ENCODE results near the gene PRKCE.

The PRKCE gene

DNA sequence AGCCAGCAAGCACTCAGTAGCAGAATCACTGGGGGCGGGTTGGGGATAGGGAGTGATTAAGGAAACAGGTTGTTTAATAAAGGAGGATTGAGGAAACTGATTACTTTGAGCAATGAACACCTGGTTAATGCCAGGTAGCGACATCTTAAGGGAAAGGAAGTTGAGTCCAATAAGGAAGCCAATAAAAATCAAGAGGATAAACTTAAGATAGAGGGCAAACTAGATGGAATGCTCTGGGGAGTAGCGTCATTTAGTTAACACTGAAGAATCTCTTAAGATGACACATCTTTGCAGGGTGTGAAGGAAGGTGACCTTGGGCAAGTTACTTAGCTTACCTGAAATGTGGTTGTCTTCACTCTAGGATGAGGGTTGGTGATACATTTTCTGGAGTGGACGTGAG lies 242.7 kb downstream of the PRKCE start:
- Histone ChIP-seq H3K27me3 (ENCODE audit: control insufficient read depth, insufficient read depth, low read length) (no peaks in the 10 kb centered on the region), H3K9ac (ENCODE audit: low read length) (no peak overlapping the region), H3K4me3 (ENCODE audit: low read length) (no peak overlapping the region), H3K9me3 (ENCODE audit: control insufficient read depth, low read length) (no peaks in the 10 kb centered on the region), H3K36me3 (ENCODE audit: control insufficient read depth, insufficient read depth, low read length) (no peaks in the 10 kb centered on the region), H3K4me1 (ENCODE audit: control insufficient read depth, insufficient read depth, low read length) (peaks cover 31% of the 10 kb centered on the region)

DNA sequence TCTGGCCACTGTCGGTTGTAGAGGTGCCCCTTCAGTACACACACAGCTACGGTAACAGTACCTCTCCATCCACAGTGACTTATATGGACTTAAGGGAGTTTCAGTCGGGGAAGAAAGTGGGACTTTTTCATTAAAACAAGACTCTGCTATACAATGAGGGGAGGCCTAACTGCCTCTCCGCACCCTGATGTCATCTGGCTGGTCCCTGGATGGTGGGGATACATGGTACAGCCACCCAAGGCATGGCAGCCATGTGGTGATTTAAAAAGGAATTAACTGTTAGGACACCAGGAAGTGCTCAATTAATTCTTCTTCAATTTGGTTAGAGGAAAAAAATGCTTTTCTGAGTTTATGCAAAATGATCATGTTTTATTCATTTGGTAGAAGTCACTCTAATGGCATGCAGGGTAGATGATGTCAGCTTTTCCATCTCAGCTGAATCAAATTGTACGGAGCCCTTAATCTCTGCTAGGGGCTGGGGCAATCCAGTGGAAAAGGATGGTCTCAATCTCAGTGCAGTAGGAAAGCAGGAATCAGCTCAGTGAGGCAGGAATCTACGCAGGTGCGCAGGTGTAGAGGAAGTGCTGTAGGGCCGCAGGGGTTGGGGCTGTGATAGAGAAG lies 243.9 kb downstream of the PRKCE start:
- Histone ChIP-seq H3K9ac (ENCODE audit: low read length) (no peak overlapping the region), H3K27me3 (ENCODE audit: control insufficient read depth, insufficient read depth, low read length) (no peaks in the 10 kb centered on the region), H3K4me1 (ENCODE audit: control insufficient read depth, insufficient read depth, low read length) (peaks cover 22% of the 10 kb centered on the region), H3K4me3 (ENCODE audit: low read length) (no peak overlapping the region), H3K36me3 (ENCODE audit: control insufficient read depth, insufficient read depth, low read length) (no peaks in the 10 kb centered on the region), H3K9me3 (ENCODE audit: control insufficient read depth, low read length) (no peaks in the 10 kb centered on the region)

DNA sequence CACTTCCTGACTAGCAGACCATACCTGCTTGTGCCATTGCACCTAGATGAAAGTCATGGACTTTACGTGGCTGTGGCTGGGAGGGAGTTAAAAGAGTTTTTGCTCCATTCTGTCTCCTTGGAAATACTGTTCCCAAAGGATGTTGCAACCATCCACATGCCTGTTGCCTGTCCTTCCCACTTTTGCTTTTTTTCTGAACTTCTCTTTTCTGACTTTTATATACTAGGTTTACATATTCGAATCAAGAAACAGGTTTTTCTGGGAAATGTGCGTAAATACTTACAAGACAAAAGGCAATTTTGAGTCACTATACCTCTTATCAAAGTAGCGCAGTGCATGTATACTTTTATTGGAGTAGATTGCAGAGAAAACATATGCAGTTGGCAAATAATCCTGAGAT lies 244.8 kb downstream of the PRKCE start:
- no peaks in the 10 kb centered on the region for H3K27me3 ChIP-seq (ENCODE audit: control insufficient read depth, insufficient read depth, low read length)
- no peaks in the 10 kb centered on the region for H3K9me3 ChIP-seq (ENCODE audit: control insufficient read depth, low read length)
- no peak overlapping the region for H3K4me3 ChIP-seq (ENCODE audit: low read length)
- no peaks in the 10 kb centered on the region for H3K36me3 ChIP-seq (ENCODE audit: control insufficient read depth, insufficient read depth, low read length)
- H3K4me1 ChIP-seq (ENCODE audit: control insufficient read depth, insufficient read depth, low read length): peaks cover 12% of the 10 kb centered on the region
- no peak overlapping the region for H3K9ac ChIP-seq (ENCODE audit: low read length)

DNA sequence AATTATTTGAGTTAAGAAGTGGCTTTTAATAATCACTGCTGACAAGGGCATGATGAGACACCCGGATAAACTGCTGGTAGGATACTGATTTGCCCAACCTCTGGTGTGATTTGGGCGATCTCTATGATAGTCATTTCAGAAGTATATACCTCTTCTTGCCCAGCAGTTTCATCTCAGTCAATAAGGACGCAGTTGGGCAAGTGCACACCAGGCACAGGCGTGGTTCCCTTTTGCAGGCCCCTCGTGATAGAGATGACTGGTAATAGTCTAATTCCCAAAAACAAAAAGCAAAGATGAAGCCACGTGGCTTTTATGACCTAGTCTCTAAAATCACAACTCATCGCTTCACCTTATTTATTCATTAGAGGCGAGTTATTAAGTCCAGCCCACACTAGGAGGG lies 246.4 kb downstream of the PRKCE start:
- no peaks in the 10 kb centered on the region for H3K9me3 ChIP-seq (ENCODE audit: control insufficient read depth, low read length)

DNA sequence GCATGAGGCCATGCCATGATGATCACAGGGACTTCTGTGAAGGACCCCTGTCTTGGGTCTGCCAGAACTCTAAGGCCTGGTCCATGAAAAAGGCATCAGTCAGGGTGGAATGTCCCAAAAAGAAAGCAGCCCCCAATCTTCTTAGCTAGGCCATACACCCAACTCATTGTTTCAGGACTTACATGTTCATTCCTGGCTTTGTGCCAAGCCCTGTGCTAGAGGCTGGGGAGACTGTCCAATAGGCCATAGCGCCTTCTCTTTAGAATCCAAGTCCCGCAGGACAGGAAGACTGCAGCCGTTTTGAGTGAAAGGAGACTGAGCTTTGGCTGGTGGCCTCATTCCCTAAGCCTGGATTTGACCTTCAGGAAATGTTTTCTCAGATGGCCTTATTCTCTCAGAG lies 247.3 kb downstream of the PRKCE start:
- H3K36me3 ChIP-seq (ENCODE audit: control insufficient read depth, insufficient read depth, low read length): no peaks in the 10 kb centered on the region
- peaks cover 4% of the 10 kb centered on the region for H3K4me1 ChIP-seq (ENCODE audit: control insufficient read depth, insufficient read depth, low read length)
- no peaks in the 10 kb centered on the region for H3K27me3 ChIP-seq (ENCODE audit: control insufficient read depth, insufficient read depth, low read length)
- no peak overlapping the region for H3K9ac ChIP-seq (ENCODE audit: low read length)
- no peak overlapping the region for H3K4me3 ChIP-seq (ENCODE audit: low read length)
- H3K9me3 ChIP-seq (ENCODE audit: control insufficient read depth, low read length): no peaks in the 10 kb centered on the region

More for the DNA sequence above, 246.4 kb downstream of the PRKCE start:
- H3K27me3 ChIP-seq (ENCODE audit: control insufficient read depth, insufficient read depth, low read length): no peaks in the 10 kb centered on the region
- H3K9ac ChIP-seq (ENCODE audit: low read length): no peak overlapping the region
- peaks cover 4% of the 10 kb centered on the region for H3K4me1 ChIP-seq (ENCODE audit: control insufficient read depth, insufficient read depth, low read length)
- no peak overlapping the region for H3K4me3 ChIP-seq (ENCODE audit: low read length)
- H3K36me3 ChIP-seq (ENCODE audit: control insufficient read depth, insufficient read depth, low read length): no peaks in the 10 kb centered on the region

DNA sequence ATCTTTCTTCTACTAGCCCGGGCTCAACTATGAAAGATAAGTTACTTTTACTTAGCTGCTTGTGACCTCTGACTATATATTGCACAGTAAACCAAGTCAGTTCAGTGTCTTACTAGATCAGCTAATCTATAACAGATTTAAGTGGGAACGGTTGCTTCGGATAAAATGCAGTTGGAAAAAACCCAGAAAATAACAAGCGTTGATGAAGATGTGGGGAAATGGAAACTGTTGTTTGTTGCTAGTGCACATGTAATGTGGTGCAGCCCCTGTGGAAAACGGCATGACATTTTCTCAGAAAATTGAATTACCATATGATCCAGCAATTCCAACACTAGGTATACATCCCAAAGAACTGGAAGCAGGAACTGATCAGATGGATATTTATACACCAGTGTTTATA lies 248.5 kb downstream of the PRKCE start:
- H3K4me3 ChIP-seq (ENCODE audit: low read length): no peak overlapping the region
- H3K27me3 ChIP-seq (ENCODE audit: control insufficient read depth, insufficient read depth, low read length): no peaks in the 10 kb centered on the region
- no peaks in the 10 kb centered on the region for H3K9me3 ChIP-seq (ENCODE audit: control insufficient read depth, low read length)
- H3K4me1 ChIP-seq (ENCODE audit: control insufficient read depth, insufficient read depth, low read length): no peaks in the 10 kb centered on the region
- H3K9ac ChIP-seq (ENCODE audit: low read length): no peak overlapping the region
- H3K36me3 ChIP-seq (ENCODE audit: control insufficient read depth, insufficient read depth, low read length): no peaks in the 10 kb centered on the region

DNA sequence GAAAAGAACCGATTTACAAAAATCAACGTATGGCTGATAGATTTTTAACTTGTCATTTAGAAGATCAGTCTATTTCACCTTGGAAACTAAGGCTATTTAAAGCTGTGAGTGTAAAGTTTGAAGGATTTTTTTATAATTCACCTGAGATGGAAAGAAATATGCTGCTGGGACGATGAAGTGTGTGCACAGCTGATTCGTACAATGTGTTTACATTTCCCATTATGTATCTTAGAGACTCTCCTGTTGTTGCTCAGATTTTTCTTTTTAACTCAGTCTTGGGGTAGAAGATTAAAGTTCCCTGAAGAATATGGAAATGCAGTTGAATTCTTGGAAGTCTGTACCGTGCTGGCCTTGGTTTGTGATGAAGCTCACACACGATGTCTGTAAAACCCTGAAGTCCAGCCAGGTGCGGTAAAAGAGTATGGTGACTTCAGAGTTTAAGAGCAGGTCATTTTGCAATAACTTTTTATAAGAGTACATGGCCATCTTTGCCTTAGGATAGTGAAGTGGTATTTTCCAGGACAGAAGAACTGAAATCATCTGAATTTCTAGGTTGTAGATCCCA lies 250.1 kb downstream of the PRKCE start:
- Histone ChIP-seq H3K36me3 (ENCODE audit: control insufficient read depth, insufficient read depth, low read length) (no peaks in the 10 kb centered on the region), H3K4me3 (ENCODE audit: low read length) (no peak overlapping the region), H3K27me3 (ENCODE audit: control insufficient read depth, insufficient read depth, low read length) (no peaks in the 10 kb centered on the region), H3K4me1 (ENCODE audit: control insufficient read depth, insufficient read depth, low read length) (no peaks in the 10 kb centered on the region), H3K9ac (ENCODE audit: low read length) (no peak overlapping the region), H3K9me3 (ENCODE audit: control insufficient read depth, low read length) (no peaks in the 10 kb centered on the region)

DNA sequence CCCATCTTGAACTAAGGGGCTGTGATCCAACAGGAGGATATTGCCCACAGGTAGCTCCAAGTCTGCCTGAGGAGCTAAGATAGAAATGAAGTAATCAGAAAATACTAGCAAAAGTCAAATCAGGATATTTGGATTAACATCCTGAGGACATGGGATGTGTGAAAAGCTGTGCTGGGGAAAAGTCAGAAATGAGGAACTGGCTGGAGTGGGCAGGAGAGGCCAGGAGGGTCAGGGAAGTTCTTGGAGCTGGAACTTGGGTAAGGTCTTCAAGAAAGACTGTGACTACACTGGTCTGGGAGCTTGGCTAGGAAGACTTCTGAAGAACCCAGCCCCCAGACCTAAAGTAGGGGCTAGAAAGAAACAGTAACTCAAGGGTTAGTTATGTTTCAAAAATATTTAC lies 250.9 kb downstream of the PRKCE start:
- Histone ChIP-seq H3K4me3 (ENCODE audit: low read length) (no peak overlapping the region), H3K9me3 (ENCODE audit: control insufficient read depth, low read length) (no peaks in the 10 kb centered on the region), H3K4me1 (ENCODE audit: control insufficient read depth, insufficient read depth, low read length) (no peaks in the 10 kb centered on the region), H3K9ac (ENCODE audit: low read length) (no peak overlapping the region), H3K27me3 (ENCODE audit: control insufficient read depth, insufficient read depth, low read length) (no peaks in the 10 kb centered on the region), H3K36me3 (ENCODE audit: control insufficient read depth, insufficient read depth, low read length) (no peaks in the 10 kb centered on the region)

DNA sequence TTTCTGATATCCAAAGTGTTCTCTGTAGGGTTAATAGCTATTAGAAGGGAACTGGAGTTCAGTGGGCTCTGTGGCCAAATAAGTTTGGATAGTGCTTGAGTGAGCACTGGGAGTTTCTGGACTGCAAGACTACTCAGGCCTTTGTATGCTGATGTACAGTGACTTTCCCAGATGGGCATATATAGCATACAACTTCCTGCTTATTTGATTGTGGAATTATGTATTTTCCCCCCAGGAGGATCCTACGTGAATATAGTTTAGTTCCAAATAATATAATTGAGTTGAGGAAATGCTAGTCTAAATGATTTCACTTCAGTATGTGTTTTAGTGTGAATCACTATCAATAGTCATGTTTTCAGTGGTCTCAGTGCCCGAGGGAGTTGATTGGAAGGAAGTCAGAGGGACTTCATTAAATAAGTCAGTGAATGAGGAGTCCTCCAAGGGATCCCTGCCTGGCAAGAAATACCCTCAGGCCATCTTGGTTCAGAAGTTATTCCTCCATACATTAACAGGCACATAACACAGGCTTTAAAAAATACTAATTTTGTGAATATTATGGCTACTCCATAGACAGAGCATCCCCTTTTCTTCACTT lies 251.4 kb downstream of the PRKCE start:
- H3K27me3 ChIP-seq (ENCODE audit: control insufficient read depth, insufficient read depth, low read length): no peaks in the 10 kb centered on the region
- no peak overlapping the region for H3K4me3 ChIP-seq (ENCODE audit: low read length)
- H3K9me3 ChIP-seq (ENCODE audit: control insufficient read depth, low read length): no peaks in the 10 kb centered on the region
- no peaks in the 10 kb centered on the region for H3K4me1 ChIP-seq (ENCODE audit: control insufficient read depth, insufficient read depth, low read length)
- H3K36me3 ChIP-seq (ENCODE audit: control insufficient read depth, insufficient read depth, low read length): no peaks in the 10 kb centered on the region
- H3K9ac ChIP-seq (ENCODE audit: low read length): no peak overlapping the region

DNA sequence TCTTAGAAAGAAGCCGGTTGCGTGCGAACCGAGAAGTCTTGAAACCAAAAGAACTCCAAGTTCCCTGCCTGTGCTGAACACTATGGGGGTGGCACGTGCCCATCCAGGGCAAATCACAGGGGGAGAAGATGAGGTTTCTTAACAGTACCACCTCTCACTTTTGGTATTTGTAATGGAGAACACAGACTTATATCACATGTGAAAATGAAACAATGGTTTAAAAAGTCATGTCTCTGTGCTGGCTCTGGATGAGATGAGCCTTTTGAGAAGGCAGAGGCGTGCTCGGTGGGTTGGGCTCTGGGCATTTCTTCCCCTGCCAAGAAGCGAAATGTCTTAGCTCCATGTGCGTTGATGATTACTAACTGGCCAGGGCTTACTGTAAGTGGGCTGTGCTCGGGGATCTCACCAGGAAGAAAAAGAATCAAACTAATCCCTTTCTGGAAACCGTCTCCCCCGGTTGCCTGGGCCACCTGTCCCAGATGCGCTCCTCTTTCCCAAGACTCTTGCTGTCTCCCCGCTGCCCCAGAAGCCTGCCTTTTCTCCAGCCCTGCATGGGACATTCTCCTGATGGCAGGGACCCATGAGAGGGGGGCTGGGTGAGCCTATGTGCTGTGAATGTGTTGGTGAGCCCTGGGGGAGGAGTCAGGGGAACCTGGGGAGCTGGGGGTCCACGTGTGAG lies 252.9 kb downstream of the PRKCE start:
- no peaks in the 10 kb centered on the region for H3K9me3 ChIP-seq (ENCODE audit: control insufficient read depth, low read length)
- H3K4me3 ChIP-seq (ENCODE audit: low read length): no peak overlapping the region
- no peak overlapping the region for H3K9ac ChIP-seq (ENCODE audit: low read length)
- no peaks in the 10 kb centered on the region for H3K36me3 ChIP-seq (ENCODE audit: control insufficient read depth, insufficient read depth, low read length)
- no peaks in the 10 kb centered on the region for H3K4me1 ChIP-seq (ENCODE audit: control insufficient read depth, insufficient read depth, low read length)
- H3K27me3 ChIP-seq (ENCODE audit: control insufficient read depth, insufficient read depth, low read length): no peaks in the 10 kb centered on the region

DNA sequence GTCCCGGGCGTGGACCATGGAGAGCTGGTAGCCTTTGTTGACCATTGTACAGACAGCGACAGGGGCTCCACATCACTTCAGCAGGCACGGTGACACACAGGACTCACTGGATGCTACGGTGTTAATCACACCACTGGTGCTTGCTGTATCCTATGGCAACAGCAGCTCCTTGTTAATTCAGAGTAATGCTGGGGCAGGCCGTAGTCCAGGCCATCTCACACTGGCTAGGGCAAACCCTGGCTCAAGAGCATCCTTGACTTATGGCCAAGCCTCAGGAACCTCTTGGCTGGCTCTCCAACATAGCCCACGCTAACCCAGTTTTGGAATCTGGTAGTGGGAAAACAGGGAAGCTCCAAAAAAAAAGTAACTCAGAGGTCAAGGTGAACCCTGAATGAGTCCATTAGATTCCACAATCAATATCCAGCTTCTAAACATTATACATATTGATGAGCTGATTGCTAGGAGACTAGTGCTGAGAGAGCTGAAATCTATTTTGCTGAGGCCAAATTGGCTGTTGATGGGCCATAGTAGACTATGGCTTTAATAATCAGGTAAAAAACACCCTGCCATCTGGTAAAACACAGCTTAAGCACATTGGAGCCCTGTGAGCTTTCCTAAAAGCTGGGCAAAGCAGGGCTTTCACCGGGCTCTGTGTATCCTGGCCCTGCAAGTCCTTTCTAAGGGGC lies 253.6 kb downstream of the PRKCE start:
- no peak overlapping the region for H3K9ac ChIP-seq (ENCODE audit: low read length)
- no peaks in the 10 kb centered on the region for H3K36me3 ChIP-seq (ENCODE audit: control insufficient read depth, insufficient read depth, low read length)
- no peaks in the 10 kb centered on the region for H3K27me3 ChIP-seq (ENCODE audit: control insufficient read depth, insufficient read depth, low read length)
- no peaks in the 10 kb centered on the region for H3K9me3 ChIP-seq (ENCODE audit: control insufficient read depth, low read length)
- H3K4me1 ChIP-seq (ENCODE audit: control insufficient read depth, insufficient read depth, low read length): peaks cover 5% of the 10 kb centered on the region
- H3K4me3 ChIP-seq (ENCODE audit: low read length): no peak overlapping the region

DNA sequence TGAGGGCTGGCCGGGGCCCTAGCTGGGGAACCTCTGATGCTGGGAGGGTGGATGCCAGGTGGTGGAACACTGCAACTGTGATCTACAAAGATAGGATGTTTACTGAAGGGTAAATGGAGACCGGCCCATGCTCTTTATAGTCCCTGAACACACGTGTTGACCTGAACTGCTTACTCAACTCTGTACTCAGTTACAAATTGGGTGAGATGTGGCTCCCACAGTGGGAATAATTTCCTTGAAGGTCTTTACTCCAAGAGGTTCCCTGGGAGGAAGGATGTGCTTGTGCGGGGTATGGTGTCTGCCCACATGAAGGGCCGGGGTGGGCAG lies 254.1 kb downstream of the PRKCE start:
- H3K4me1 ChIP-seq (ENCODE audit: control insufficient read depth, insufficient read depth, low read length): peaks cover 10% of the 10 kb centered on the region
- no peak overlapping the region for H3K9ac ChIP-seq (ENCODE audit: low read length)
- no peak overlapping the region for H3K4me3 ChIP-seq (ENCODE audit: low read length)

More for the DNA sequence above, 254.1 kb downstream of the PRKCE start:
- H3K9me3 ChIP-seq (ENCODE audit: control insufficient read depth, low read length): no peaks in the 10 kb centered on the region
- H3K36me3 ChIP-seq (ENCODE audit: control insufficient read depth, insufficient read depth, low read length): no peaks in the 10 kb centered on the region
- H3K27me3 ChIP-seq (ENCODE audit: control insufficient read depth, insufficient read depth, low read length): no peaks in the 10 kb centered on the region
